DND-41 (cell line): ENCODE results near the gene UBE2H.

Experiments
- EZH2 ChIP-seq: IDR thresholded peaks from 3 replicates; pipeline ENCODE4 v1.6.1; 2012; ENCODE audit warnings: borderline replicate concordance, low read depth, mild to moderate bottlenecking, moderate library complexity, low read length, inconsistent platforms; ENCODE audit not compliant: severe bottlenecking
- TF ChIP-seq, protein P1 (sequence below): IDR thresholded peaks from 2 replicates; pipeline ENCODE4 v1.5.1; 2012; ENCODE audit warnings: borderline replicate concordance, low read length, moderate library complexity, mild to moderate bottlenecking; ENCODE audit not compliant: poor library complexity, severe bottlenecking; ENCODE audit errors: extremely low read depth

DNA sequence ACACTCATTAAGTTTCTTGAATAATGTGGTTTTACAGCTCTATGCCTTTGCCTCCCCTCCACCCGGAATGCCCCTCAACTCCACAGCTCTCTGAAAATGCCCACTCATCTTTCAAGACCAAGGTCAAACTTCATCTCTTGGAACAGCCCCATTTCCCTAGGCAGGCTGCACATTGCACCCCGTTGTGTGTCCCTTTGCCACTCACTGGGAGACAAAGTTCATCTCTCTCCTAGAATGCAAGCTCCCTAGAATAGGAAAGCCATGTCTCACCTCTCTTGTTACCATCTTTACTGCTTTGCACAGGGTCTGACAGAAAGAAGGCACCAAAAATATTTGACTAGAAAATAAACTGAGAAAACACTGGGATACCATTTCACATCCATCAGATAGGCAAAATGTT is 33.3 kb downstream of the UBE2H start:
- TF ChIP-seq, protein P1, sequence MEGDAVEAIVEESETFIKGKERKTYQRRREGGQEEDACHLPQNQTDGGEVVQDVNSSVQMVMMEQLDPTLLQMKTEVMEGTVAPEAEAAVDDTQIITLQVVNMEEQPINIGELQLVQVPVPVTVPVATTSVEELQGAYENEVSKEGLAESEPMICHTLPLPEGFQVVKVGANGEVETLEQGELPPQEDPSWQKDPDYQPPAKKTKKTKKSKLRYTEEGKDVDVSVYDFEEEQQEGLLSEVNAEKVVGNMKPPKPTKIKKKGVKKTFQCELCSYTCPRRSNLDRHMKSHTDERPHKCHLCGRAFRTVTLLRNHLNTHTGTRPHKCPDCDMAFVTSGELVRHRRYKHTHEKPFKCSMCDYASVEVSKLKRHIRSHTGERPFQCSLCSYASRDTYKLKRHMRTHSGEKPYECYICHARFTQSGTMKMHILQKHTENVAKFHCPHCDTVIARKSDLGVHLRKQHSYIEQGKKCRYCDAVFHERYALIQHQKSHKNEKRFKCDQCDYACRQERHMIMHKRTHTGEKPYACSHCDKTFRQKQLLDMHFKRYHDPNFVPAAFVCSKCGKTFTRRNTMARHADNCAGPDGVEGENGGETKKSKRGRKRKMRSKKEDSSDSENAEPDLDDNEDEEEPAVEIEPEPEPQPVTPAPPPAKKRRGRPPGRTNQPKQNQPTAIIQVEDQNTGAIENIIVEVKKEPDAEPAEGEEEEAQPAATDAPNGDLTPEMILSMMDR = no peak
- TF ChIP-seq EZH2 = no peak
